ENCODE data around the gene PITPNC1. TPM values are rescaled to one million over a fixed set of nuclear protein-coding genes. Genes with fewer than 3 reads are reported as not detected.
"Not testable (repeated sequence)": the region's sequence is repeated elsewhere in the genome, so short reads cannot be mapped to it uniquely, and the experiment has no call there.

Gene PITPNC1
- total and polyA plus RNA-seq, 12 donors = 6.6 to 28.0 (median 11.5) TPM

DNA sequence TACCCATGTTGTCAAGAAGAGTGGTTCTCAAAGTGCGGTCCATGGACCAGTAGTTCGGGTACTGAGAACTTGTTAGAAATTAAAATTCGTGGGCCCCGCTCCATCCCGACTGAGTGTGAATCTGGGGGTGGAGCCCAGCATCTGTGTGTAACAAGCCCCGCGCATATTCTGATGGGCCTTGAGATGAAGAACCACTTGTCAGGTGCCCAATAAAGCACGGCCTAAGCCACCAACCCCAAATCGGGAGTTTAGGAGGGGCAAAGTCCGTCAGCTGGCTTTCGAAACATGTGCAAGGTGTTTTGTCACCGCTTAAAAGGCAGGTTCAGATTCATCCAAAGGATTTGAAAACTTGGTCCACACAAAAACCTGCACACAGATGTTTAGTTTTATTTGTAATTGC, 40.2 kb upstream of the PITPNC1 start:
- Histone ChIP-seq H3K36me3 (peaks cover 0 to 50% (median 19%) of the 10 kb centered on the region in 9 donors), H3K9me3 (peaks cover 0 to 3% (median 0%) of the 10 kb centered on the region in 11 donors), H3K4me3 (no peak overlapping the region), H3K27ac (no peak overlapping the region), H3K27me3 (no peaks in the 10 kb centered on the region), H3K4me1 (no peaks in the 10 kb centered on the region)
- WGBS, 2 donors = 94 to 95% methylated on average over 12 of the region's 12 CpGs
- TF ChIP-seq, protein P1, sequence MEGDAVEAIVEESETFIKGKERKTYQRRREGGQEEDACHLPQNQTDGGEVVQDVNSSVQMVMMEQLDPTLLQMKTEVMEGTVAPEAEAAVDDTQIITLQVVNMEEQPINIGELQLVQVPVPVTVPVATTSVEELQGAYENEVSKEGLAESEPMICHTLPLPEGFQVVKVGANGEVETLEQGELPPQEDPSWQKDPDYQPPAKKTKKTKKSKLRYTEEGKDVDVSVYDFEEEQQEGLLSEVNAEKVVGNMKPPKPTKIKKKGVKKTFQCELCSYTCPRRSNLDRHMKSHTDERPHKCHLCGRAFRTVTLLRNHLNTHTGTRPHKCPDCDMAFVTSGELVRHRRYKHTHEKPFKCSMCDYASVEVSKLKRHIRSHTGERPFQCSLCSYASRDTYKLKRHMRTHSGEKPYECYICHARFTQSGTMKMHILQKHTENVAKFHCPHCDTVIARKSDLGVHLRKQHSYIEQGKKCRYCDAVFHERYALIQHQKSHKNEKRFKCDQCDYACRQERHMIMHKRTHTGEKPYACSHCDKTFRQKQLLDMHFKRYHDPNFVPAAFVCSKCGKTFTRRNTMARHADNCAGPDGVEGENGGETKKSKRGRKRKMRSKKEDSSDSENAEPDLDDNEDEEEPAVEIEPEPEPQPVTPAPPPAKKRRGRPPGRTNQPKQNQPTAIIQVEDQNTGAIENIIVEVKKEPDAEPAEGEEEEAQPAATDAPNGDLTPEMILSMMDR (IDR thresholded peaks at IDR 0.05) = no peak
- no peak for DNase-seq
- no peak for ATAC-seq
- intact Hi-C loops (cut with DNase I) = no loop called here

DNA sequence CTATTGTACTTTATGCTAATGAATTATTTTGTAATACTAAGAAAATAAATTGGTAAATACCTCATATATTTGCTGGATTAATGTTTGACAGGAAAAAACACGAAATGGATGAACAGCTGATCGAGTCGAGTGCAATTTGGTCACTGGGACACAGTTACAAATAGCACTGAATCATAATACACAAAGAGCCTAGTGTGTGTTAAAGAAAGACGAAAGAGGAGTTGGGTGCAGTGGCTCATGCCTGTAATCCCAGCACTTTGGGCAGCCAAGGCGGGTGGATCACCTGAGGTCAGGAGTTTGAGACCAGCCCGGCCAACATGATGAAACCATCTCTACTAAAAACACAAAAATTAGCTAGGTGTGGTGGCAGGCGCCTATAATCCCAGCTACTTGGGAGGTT, 38.7 kb upstream of the PITPNC1 start:
- H3K27ac ChIP-seq; DNase-seq; H3K9me3 ChIP-seq; intact Hi-C loops (cut with DNase I); ATAC-seq; H3K27me3 ChIP-seq; H3K4me1 ChIP-seq; H3K4me3 ChIP-seq: not testable (repeated sequence)
- H3K36me3 ChIP-seq = peaks cover 0 to 65% (median 30%) of the 10 kb centered on the region in 9 donors
- 95 to 97% methylated on average over 7 of the region's 7 CpGs for WGBS, 2 donors

DNA sequence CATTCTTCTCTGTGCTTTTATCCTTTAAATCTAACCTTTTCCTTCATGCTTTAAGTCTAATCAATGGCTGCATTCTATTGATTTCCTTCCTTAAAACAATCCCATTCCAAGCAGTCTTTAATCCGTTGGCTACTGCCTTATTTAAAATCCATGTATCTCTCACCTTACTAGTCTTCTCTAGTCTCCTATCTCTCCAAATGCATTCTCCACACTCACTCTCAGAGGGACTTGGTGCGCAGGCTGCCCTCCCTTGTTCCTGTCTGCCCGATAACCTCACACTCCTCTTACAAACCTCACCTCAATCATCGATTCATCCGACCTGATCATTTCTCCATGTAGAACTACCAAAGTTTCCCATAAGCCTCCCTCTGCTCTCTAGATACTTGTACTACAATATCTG, 33.8 kb upstream of the PITPNC1 start:
- H3K27ac ChIP-seq = no peak overlapping the region
- WGBS, 2 donors = 93 to 94% methylated on average over 5 of the region's 5 CpGs
- no peak for DNase-seq
- H3K4me1 ChIP-seq = no peaks in the 10 kb centered on the region
- no peaks in the 10 kb centered on the region for H3K27me3 ChIP-seq
- no peak for ATAC-seq
- intact Hi-C loops (cut with DNase I) = no loop called here
- no peaks in the 10 kb centered on the region for H3K9me3 ChIP-seq
- TF ChIP-seq, protein P1 (IDR thresholded peaks at IDR 0.05) = no peak
- H3K4me3 ChIP-seq = no peak overlapping the region
- H3K36me3 ChIP-seq = peaks cover 0 to 100% (median 71%) of the 10 kb centered on the region in 9 donors

DNA sequence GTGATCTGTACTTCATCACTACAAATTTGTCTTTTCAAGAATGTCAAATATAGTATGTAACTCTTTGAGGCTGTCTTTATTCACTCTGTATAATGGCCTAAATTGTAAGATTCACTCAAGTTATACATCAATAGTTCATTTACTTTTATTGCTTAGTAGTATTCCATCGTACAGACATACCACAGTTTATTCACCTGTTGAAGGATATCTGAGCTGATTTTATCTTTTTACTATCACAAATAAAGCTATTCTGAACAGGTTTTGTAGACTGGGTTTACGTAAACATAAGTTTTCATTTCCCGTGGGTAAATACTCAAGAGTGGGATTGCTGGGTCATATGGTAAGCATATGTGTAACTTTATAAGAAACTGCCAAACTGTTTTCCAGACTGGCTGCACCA, 29.3 kb upstream of the PITPNC1 start:
- intact Hi-C loops (cut with DNase I) = no loop called here
- 96 to 98% methylated on average over 3 of the region's 3 CpGs for WGBS, 2 donors
- no peak for DNase-seq
- Histone ChIP-seq H3K4me3 (no peak overlapping the region), H3K9me3 (no peaks in the 10 kb centered on the region), H3K36me3 (peaks cover 0 to 100% (median 77%) of the 10 kb centered on the region in 9 donors), H3K27ac (no peak overlapping the region), H3K4me1 (peaks cover 0 to 6% (median 0%) of the 10 kb centered on the region in 9 donors), H3K27me3 (no peaks in the 10 kb centered on the region)
- no peak for ATAC-seq
- TF ChIP-seq, protein P1 (IDR thresholded peaks at IDR 0.05) = no peak

DNA sequence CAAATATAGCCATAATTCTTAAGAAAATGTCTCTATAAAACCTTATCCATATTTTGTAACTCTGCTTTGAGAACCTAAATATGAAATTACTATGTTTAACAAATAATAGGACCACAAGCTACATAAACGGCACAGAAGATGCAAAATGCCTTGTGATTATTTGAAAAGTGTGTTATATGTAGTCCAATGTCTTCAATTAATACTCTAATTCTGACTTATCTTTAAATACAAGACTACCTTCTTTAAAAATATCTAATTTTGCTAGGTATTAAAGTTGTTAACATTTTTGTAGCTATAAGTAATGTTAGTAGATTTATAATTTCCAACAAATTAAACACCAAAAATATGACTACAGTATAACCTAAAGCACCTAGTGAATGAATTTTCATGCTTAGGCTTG, 27.7 kb upstream of the PITPNC1 start:
- DNase-seq = no peak
- no peak for ATAC-seq
- intact Hi-C loops (cut with DNase I) = no loop called here
- TF ChIP-seq, protein P1 (IDR thresholded peaks at IDR 0.05) = no peak
- H3K4me3 ChIP-seq = no peak overlapping the region
- 97 to 100% methylated on average over 1 of the region's 1 CpG for WGBS, 2 donors
- H3K27me3 ChIP-seq = no peaks in the 10 kb centered on the region
- peaks cover 0 to 100% (median 66%) of the 10 kb centered on the region in 9 donors for H3K36me3 ChIP-seq
- H3K27ac ChIP-seq = no peak overlapping the region
- H3K9me3 ChIP-seq = no peaks in the 10 kb centered on the region
- peaks cover 0 to 22% (median 0%) of the 10 kb centered on the region in 9 donors for H3K4me1 ChIP-seq
